ES-I3 (cell line): ENCODE data around the gene SEC14L5.

ENCODE experiments used
- H3K36me3 ChIP-seq: 2 replicates; pipeline ENCODE4 v1.6.1; 2013; ENCODE audit warnings: mild to moderate bottlenecking, low read length, control low read depth, moderate library complexity; ENCODE audit not compliant: insufficient read depth
- H3K4me1 ChIP-seq: 2 replicates; pipeline ENCODE4 v1.6.1; 2013; ENCODE audit warnings: mild to moderate bottlenecking, control low read depth, low read length; ENCODE audit not compliant: insufficient read depth
- H3K9ac ChIP-seq: 2 replicates; pipeline ENCODE4 v1.6.1; 2013; ENCODE audit warnings: low read depth, mild to moderate bottlenecking, low read length, moderate library complexity
- H3K9me3 ChIP-seq: 2 replicates; pipeline ENCODE4 v1.6.1; 2013; ENCODE audit warnings: mild to moderate bottlenecking, low read length, moderate library complexity; ENCODE audit not compliant: control insufficient read depth, insufficient read depth

The SEC14L5 gene

DNA sequence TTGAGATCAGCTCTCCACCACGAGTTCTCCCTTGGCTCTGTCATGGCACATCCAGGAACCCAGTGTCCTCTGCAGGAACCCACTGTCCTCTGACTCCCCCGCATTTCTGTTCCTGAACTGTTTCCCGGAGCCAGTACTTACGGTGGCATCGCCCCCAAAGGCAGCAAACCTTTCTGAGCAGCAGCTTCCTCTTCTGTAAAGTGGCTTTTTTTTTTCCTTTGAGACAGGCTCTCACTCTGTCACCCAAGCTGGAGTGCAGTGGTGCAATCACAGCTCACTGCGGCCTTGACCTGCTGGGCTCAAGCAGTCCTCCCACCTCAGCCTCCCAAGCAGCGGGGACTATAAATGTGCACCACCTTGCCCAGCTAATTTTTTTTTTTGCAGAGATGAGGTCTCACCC is 43.4 kb downstream of the SEC14L5 start:
- Histone ChIP-seq H3K4me1 (no peaks in the 10 kb centered on the region), H3K36me3 (no peaks in the 10 kb centered on the region), H3K9me3 (no peaks in the 10 kb centered on the region), H3K9ac (no peak overlapping the region)

DNA sequence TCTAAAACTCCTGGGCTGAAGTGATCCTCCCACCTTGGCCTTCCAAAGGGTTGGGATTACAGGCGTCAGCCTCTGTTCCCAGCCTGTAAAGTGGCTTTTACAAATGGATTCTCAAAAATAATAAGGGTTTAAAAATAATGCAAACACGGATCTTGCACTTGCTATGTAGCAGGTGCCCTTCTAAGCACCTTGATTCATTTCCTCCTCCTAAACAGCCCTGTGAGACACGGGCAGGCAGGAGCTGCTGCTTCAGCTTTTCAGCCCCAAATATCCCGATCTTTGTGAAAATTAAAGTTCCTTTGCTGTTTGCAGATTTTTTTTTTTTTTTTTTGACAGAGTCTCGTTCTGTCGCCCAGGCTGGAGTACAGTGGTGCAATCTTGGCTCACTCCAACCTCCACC is 43.9 kb downstream of the SEC14L5 start:
- Histone ChIP-seq H3K36me3 (no peaks in the 10 kb centered on the region), H3K9ac (no peak overlapping the region), H3K4me1 (no peaks in the 10 kb centered on the region), H3K9me3 (no peaks in the 10 kb centered on the region)

DNA sequence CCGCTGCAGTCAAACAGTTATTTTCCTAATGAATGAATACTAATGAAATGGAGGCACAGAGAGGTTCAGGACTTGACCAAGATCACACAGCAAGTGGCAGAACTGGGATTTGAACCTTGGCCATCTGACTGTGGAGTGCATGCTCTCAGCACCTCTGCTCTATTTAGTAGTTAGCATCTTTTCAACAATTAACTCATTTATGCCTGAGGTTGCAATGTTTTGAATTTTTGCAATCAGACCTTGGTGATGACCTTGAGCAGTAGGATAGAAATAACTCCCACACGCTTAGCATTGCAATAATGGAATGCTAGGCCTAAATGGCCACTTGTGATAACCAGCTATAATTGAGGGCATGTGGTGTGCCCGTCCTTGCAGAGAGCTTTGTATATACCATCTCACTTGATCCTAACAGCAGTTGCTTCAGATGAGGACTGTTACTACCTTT is 44.6 kb downstream of the SEC14L5 start:
- H3K9ac ChIP-seq, result no peak overlapping the region
- no peaks in the 10 kb centered on the region for H3K4me1 ChIP-seq
- H3K9me3 ChIP-seq, result no peaks in the 10 kb centered on the region
- H3K36me3 ChIP-seq, result no peaks in the 10 kb centered on the region

DNA sequence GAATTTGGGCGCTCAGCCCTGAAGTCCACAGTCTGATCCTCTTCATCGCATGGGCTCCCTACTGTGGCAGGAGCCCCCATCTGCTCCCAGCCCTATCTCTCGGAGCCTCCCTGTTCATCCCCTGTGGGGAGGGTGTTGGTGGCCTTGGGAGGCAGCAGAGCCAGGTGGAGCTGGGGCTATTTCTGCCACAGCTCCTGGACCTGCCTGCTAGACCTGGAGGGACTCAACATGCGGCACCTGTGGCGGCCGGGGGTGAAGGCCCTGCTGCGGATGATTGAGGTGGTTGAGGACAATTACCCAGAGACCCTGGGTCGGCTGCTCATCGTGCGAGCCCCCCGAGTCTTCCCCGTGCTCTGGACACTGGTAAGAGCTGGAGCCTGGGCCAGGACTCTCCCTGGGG is 45.1 kb downstream of the SEC14L5 start:
- H3K36me3 ChIP-seq, result no peaks in the 10 kb centered on the region
- no peaks in the 10 kb centered on the region for H3K9me3 ChIP-seq
- no peak overlapping the region for H3K9ac ChIP-seq
- no peaks in the 10 kb centered on the region for H3K4me1 ChIP-seq

DNA sequence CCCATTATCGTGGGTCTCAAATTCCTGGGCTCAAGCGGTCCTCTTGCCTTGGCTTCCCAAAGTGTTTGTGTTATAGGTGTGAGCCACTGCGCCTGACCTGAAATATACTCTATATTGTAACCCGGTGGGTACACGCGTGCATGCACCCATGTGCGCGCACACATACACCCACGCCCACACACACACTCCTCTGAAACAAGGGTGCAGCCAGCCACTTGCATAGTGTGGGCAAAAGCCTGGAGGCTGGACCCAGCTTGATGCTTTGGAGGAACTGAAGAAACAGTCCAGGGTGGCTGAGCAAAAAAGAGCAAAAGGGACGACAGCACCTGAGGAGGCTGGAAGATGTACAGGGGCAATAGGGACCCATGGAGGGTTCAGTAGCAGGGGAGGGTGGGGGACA is 45.7 kb downstream of the SEC14L5 start:
- Histone ChIP-seq H3K36me3 (no peaks in the 10 kb centered on the region), H3K9ac (no peak overlapping the region), H3K4me1 (no peaks in the 10 kb centered on the region), H3K9me3 (no peaks in the 10 kb centered on the region)

DNA sequence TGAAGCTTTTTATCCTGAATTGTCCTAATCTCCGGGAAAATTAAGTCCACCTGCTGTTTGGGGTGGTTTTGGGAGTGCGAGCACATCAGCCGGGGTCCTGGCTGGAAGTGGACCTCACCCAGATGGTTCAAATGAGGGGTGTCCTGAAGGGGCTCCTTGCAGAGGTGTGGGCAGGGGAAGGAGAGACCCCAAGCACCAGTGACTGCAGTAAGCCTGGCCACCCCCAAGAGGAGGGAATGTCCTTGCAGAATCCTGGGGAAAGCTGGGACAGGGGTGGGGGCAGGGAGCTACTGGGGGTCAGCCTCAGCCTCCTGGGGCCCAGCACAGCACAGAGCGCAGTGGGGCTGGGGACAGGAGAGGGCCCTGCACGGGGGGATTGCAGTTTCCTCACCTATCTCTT is 46.2 kb downstream of the SEC14L5 start:
- H3K36me3 ChIP-seq, result no peaks in the 10 kb centered on the region
- no peaks in the 10 kb centered on the region for H3K4me1 ChIP-seq
- no peak overlapping the region for H3K9ac ChIP-seq
- H3K9me3 ChIP-seq, result no peaks in the 10 kb centered on the region

DNA sequence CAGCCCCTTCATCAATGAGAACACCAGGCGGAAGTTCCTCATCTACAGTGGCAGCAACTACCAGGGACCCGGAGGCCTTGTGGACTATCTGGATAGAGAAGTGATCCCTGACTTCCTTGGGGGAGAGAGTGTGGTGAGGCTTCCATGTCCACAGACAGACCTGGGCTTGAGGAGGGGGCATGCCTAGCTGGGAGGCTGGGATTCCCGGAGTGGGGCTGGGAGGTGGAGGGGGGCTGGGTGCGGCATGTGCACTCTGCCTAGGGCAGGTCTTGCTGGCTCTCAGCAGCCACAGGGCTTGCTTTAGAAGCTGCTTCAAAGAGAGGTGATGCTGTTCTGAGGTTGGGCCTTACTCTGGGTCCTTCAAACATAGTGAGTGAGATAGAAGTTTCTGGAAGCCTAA is 47.8 kb downstream of the SEC14L5 start:
- Histone ChIP-seq H3K9me3 (no peaks in the 10 kb centered on the region), H3K9ac (no peak overlapping the region), H3K4me1 (no peaks in the 10 kb centered on the region), H3K36me3 (no peaks in the 10 kb centered on the region)

DNA sequence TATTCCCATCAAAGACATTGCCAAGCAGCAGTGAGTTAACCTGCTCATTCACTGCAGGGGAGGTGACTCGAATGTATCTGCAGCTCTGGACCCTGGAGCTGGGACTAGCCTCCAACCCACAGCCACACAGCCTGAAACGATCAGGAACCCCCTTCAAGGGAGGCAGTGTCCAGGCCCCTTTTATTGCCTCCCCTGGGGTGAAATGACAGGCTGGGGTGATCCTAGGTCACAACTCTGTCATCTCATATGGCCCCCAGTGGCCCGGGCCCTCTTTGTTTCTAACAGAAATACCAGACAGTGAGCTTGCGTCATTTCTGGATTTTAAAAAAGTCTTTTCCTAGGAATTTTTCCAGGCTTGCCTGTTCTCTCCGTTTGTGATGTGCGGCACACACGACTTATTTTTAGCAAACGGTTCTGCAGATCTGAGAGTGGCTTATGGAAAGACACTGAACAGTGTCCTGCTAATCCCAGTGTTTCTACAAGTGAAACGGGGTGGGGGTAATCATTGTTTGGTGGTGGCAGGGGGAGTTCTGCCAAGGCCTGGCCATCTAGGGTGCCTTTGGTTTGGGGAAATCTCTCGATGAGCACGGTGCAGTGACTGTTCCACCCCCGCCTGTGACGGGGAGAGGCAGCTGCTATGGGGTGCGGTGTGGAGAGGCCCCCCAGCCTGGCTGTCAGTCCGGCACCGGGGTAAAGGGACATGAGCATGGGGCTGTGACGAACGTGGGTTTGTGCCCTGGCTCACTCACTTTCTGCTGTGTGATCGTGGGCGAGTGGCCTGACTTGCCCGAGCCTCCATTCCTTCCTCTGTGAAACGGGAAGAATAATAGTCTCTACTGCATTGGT is 48.4 kb downstream of the SEC14L5 start:
- H3K9me3 ChIP-seq, result no peaks in the 10 kb centered on the region
- H3K36me3 ChIP-seq, result no peaks in the 10 kb centered on the region
- no peaks in the 10 kb centered on the region for H3K4me1 ChIP-seq
- no peak overlapping the region for H3K9ac ChIP-seq

DNA sequence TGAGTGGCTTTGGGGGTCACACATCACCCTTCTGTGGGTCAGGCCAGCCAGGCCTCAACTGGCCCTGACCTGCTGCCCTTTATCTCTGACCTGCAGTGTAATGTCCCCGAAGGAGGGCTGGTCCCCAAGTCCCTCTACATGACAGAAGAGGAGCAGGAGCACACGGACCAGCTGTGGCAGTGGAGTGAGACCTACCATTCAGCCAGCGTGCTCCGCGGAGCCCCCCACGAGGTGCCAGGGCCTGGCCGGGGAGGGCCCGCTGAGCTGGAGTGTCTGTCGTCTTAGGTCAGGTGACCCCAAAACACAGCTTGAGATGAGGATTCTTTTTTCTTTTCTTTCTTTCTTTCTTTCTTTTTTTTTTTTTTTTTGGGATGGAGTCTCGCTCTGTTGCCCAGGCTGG is 49.1 kb downstream of the SEC14L5 start:
- no peaks in the 10 kb centered on the region for H3K4me1 ChIP-seq
- H3K9me3 ChIP-seq, result no peaks in the 10 kb centered on the region
- no peaks in the 10 kb centered on the region for H3K36me3 ChIP-seq
- H3K9ac ChIP-seq, result no peak overlapping the region

DNA sequence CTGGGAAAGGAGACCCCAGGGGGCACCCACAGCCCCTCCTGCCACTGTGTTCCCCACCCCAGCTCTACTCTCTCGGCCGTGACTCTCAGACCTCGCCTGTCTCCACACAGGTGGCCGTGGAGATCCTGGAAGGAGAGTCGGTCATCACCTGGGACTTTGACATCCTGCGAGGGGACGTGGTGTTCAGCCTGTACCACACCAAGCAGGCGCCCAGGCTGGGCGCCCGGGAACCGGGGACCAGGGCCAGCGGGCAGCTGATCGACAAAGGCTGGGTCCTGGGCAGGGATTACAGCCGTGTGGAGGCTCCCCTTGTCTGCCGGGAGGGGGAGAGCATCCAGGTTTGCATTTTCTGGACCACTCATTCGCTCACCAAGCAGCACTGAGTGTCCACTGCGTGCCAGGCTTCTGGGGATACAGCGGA is 50.2 kb downstream of the SEC14L5 start:
- Histone ChIP-seq H3K9ac (no peak overlapping the region), H3K36me3 (no peaks in the 10 kb centered on the region), H3K9me3 (no peaks in the 10 kb centered on the region), H3K4me1 (no peaks in the 10 kb centered on the region)

DNA sequence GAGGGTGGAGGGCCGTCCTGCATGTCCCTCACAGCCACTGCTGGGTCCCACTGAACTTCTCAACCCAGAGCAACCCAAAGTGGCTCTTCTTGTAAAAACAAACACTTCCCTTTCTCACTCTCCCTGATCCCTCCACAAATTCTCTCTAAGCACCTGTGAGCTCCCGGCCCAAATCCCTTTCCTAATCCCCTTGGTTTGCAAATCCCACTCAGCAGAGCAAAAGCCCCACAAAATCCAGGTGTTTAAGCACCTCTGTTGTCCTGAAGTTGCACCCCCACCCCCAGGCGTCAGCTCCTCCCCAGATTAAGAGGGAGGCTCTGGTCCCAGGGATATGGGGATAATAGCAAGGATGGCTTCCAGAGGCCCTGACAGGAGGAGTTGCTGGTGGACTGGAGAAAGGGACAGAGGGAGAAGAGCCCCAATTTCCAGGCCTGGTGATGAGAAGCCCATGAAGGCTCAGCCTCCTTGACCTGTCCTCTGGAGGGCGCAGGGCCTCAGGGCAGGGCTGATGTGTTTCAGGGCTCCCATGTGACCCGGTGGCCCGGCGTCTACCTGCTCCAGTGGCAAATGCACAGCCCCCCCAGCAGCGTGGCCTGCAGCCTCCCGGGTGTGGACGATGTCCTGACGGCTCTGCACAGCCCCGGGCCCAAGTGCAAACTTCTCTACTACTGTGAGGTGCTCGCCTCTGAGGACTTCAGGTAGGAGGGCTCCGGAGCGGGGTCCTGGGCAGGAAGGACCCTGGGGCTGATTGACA is 52.6 kb downstream of the SEC14L5 start:
- no peaks in the 10 kb centered on the region for H3K4me1 ChIP-seq
- H3K9me3 ChIP-seq, result no peaks in the 10 kb centered on the region
- no peak overlapping the region for H3K9ac ChIP-seq
- no peaks in the 10 kb centered on the region for H3K36me3 ChIP-seq

DNA sequence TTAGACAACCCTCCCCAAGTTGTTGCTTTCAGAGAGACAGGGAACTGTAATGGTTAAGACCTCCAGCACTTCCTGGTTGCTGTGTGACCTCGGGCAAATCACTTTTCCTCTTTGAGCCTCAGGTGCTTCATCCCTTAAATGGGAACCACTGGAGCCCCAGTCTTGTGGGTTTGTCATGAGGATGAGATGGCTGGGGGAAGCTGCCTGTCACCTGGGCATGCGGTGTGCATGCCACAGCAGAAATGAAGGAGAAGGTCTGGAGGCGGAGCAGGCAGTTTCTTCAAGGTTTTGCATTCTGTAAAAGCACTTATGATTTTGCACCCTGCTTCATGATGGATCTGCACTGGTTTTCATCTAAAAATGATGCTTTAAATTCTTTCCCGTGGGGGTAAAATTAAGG is 53.5 kb downstream of the SEC14L5 start:
- H3K4me1 ChIP-seq, result no peaks in the 10 kb centered on the region
- H3K9me3 ChIP-seq, result no peaks in the 10 kb centered on the region
- H3K36me3 ChIP-seq, result no peaks in the 10 kb centered on the region
- no peak overlapping the region for H3K9ac ChIP-seq

DNA sequence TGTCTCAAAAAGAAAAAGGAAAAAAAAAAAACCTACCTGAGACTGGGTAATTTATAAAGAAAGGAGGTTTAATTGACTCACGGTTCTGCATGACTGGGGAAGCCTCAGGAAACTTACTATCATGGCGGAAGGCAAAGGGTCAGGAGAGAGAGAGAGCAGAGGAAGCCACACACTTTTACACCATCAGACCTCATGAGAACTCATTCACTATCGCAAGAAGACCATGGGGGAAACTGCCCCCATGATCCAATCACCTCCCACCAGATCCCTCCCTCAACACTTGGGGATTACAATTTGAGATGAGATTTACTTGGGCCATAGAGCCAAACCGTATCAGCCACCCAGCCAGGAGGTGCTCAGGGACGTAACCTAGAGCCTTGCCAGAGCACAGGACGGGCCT is 54.8 kb downstream of the SEC14L5 start:
- Histone ChIP-seq H3K9me3 (no peaks in the 10 kb centered on the region), H3K36me3 (no peaks in the 10 kb centered on the region), H3K4me1 (no peaks in the 10 kb centered on the region), H3K9ac (no peak overlapping the region)

DNA sequence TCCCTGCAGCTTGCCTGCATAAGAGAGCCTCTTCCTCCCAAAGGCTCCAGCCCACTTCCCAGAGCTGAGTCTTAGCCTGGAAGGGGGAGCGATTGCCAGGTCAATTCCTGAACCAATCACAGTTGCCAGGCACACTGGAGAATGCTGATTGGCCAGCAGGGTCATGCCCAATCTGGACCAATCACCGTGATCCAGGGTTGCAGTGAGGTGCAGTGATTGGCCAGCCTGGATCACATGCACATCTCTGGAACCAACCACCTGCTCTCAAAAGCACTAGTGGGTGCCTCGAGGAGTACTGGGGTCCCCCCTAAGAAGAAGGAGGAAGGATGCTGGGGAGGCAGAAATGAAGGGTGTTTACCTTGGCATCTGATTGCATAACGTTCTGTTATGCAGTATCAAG is 57.2 kb downstream of the SEC14L5 start:
- Histone ChIP-seq H3K36me3 (no peaks in the 10 kb centered on the region), H3K9me3 (no peaks in the 10 kb centered on the region), H3K9ac (no peak overlapping the region), H3K4me1 (no peaks in the 10 kb centered on the region)

DNA sequence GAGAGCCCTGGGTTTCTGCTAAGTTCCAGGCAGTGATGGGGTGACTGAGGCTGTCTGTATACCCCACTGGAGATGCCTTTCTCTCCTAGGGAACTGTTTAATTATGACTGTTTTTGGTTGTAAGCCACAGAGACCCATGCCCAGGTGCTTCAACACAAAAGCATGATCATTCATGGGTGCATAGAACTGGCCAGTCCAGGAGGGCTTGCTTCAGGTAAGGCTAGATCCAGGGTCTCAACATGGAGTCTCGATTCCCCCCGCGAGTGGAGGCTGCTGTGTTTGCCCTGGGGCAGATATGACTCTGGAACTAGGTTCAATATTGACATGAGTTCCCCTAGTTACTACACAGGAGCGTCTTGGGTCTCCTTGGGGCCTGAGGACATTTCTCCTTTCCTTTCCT is 57.8 kb downstream of the SEC14L5 start:
- no peaks in the 10 kb centered on the region for H3K4me1 ChIP-seq
- no peaks in the 10 kb centered on the region for H3K36me3 ChIP-seq
- no peaks in the 10 kb centered on the region for H3K9me3 ChIP-seq
- H3K9ac ChIP-seq, result no peak overlapping the region
